ENCODE results near the gene LARP6.

DNA sequence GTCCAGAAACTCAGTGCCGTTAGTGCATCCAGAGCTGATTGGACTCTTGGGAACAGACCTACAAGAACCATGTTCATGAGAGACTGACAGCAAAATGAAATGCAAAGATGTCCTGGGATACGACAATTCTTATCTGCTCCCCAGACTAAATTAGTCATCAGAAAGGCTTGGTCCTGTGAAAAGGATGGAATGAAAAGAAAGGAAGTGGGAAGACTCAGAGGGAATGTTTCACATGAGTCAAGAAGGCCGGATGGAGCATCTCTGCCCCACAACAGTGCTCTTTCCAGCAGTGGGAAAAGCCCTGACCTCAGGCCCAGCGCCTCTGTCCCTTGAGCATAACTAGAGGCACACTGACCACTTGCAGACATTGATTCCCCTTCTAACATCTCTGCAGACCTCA lies 51.3 kb downstream of the LARP6 start:
- TF ChIP-seq POLR2A (IDR thresholded peaks at IDR 0.05) (no peak), EP300 (IDR thresholded peaks at IDR 0.05) (no peak)

Measured in stomach (tissue), 4 donors.